Keratinocyte (primary cell): Measurements from ENCODE around the gene SLC44A5. TPM values are rescaled to one million over a fixed set of nuclear protein-coding genes. Genes with fewer than 3 reads are reported as not detected.

Experiments used
- DNase-seq: peaks from one replicate; pipeline ENCODE4 v3.0.0-alpha.2; 2011; ENCODE audit warnings: low read depth, missing footprints, low spot score
- FAIRE-seq: peaks from 2 replicates; lab custom pipeline; 2011; peaks lifted over from hg19 to GRCh38; lab: Jason Lieb, UNC
- H2AFZ ChIP-seq: 2 replicates; pipeline ENCODE4 v1.6.0; 2012; ENCODE audit warnings: low read length, control low read depth, inconsistent platforms; ENCODE audit not compliant: control insufficient read depth
- H3K27ac ChIP-seq: 2 replicates; pipeline ENCODE4 v1.5.1; 2011; ENCODE audit warnings: low read length; ENCODE audit not compliant: control insufficient read depth, insufficient read depth
- H3K27me3 ChIP-seq: 3 replicates; pipeline ENCODE4 v1.6.0; 2011; ENCODE audit warnings: low read length; ENCODE audit not compliant: control insufficient read depth, insufficient read depth; ENCODE audit errors: extremely low read depth
- H3K36me3 ChIP-seq, 2 experiments: 2 replicates in 1 of 2; 3 replicates in 1 of 2; pipeline ENCODE4 v1.5.1; 2011; ENCODE audit warnings: low read length in 2 of 2, mild to moderate bottlenecking in 1 of 2; ENCODE audit not compliant: control insufficient read depth in 2 of 2, insufficient read depth in 2 of 2; ENCODE audit errors: extremely low read depth in 1 of 2
- H3K4me1 ChIP-seq: 3 replicates; pipeline ENCODE4 v1.5.1; 2011; ENCODE audit warnings: low read length; ENCODE audit not compliant: control insufficient read depth, insufficient read depth; ENCODE audit errors: extremely low read depth
- H3K4me2 ChIP-seq: 3 replicates; pipeline ENCODE4 v1.6.0; 2011; ENCODE audit warnings: low read depth, low read length; ENCODE audit not compliant: control insufficient read depth, insufficient read depth; ENCODE audit errors: extremely low read depth
- H3K4me3 ChIP-seq, 3 experiments: fragments of 200-600 bp in 1 of 3; sonication (generic) in 1 of 3; 2 replicates in 2 of 3; 3 replicates in 1 of 3; pipeline ENCODE4 v1.5.1; 2011 to 2016; ENCODE audit warnings: low read length in 3 of 3, mild to moderate bottlenecking in 3 of 3, control low read depth in 2 of 3, inconsistent platforms in 1 of 3, low read depth in 1 of 3, mixed read lengths in 1 of 3, mixed run types in 1 of 3, moderate library complexity in 1 of 3; ENCODE audit not compliant: control insufficient read depth in 2 of 3, insufficient read depth in 2 of 3; ENCODE audit errors: extremely low read depth in 1 of 3
- H3K79me2 ChIP-seq: 2 replicates; pipeline ENCODE4 v1.6.0; 2012; ENCODE audit warnings: low read length; ENCODE audit not compliant: control insufficient read depth, insufficient read depth
- H3K9ac ChIP-seq: 3 replicates; pipeline ENCODE4 v1.6.0; 2011; ENCODE audit warnings: low read length; ENCODE audit not compliant: control insufficient read depth, insufficient read depth; ENCODE audit errors: extremely low read depth
- H3K9me1 ChIP-seq: 3 replicates; pipeline ENCODE4 v1.6.0; 2011; ENCODE audit warnings: low read length; ENCODE audit not compliant: control insufficient read depth, insufficient read depth; ENCODE audit errors: extremely low read depth
- H3K9me3 ChIP-seq: 2 replicates; pipeline ENCODE4 v1.5.1; 2012; ENCODE audit warnings: low read depth, low read length; ENCODE audit not compliant: control insufficient read depth
- H4K20me1 ChIP-seq: 3 replicates; pipeline ENCODE4 v1.6.0; 2011; ENCODE audit warnings: low read length; ENCODE audit not compliant: control insufficient read depth, insufficient read depth; ENCODE audit errors: extremely low read depth
- EZH2 ChIP-seq: IDR thresholded peaks from one replicate; pipeline ENCODE4 v1.6.1; 2012; ENCODE audit warnings: inconsistent platforms, mild to moderate bottlenecking, low read length, moderate library complexity
- dilution Hi-C: fragments of 300-500 bp; cut with MboI; formaldehyde crosslinking; loops from one replicate; pipeline ENCODE4 v1.7.0; 2020; ENCODE audit warnings: low sequenced_read_pairs; ENCODE audit not compliant: extremely low pct_ligation_motif_present
- polyA plus RNA-seq, 5 experiments: library from polyadenylated mRNA; depleted of rRNA in 3 of 5; stranded (reverse) in 3 of 5; stranded (forward) in 1 of 5; unstranded in 1 of 5; fragments of >200 nt; gene quantifications; 1 replicate in 1 of 5; 2 replicates in 3 of 5; 3 replicates in 1 of 5; pipeline versions ENCODE4 v1.2.1 to v1.2.3, GENCODE V29; 2011 to 2012; ENCODE audit warnings: missing spikeins in 2 of 5, low read depth in 1 of 5, low replicate concordance in 1 of 5
- TF ChIP-seq, protein P1 (sequence below), 3 experiments: IDR thresholded peaks in 1 of 3; conservative IDR thresholded peaks in 1 of 3; optimal IDR thresholded peaks in 1 of 3; 2 replicates in 2 of 3; 3 replicates in 1 of 3; pipeline versions ENCODE3 to v1.5.1; 2011; ENCODE audit warnings: low read length in 3 of 3, mild to moderate bottlenecking in 3 of 3, moderate library complexity in 2 of 3, control low read depth in 1 of 3, inconsistent platforms in 1 of 3; ENCODE audit not compliant: insufficient read depth in 2 of 3; ENCODE audit errors: extremely low read depth in 1 of 3

SLC44A5 gene
- polyA plus RNA-seq, 1 donor (not counting 4 experiments of a cell fraction or from before 2014, with no cell fraction given): 0.72 TPM

GRCh38 chr1:75625795-75626194 is 14.9 kb upstream of the SLC44A5 start:
- no peak for FAIRE-seq

DNA sequence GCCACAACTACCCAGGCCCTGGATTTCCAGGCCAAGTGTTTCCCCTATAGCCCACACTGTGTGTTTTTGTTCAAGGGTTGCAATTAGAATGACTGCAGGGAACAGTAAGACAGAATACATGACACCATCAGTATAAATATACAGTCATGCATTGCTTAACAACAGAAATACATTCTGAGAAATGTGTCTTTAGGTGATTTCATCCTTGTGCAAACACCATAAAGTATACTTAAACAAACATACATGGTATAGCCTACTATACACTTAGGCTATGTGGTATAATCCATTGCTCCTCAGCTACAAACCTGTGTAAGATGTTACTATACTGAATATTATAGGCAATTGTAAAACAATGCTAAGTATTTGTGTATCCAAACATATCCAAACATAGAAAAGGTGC is 7.5 kb upstream of the SLC44A5 start:
- Histone ChIP-seq H3K4me3 (no peak overlapping the region), H3K4me1 (no peaks in the 10 kb centered on the region), H4K20me1 (no peaks in the 10 kb centered on the region), H3K36me3 (no peaks in the 10 kb centered on the region), H3K27me3 (peaks cover 37% of the 10 kb centered on the region), H3K9ac (no peak overlapping the region), H2AFZ (no peak overlapping the region), H3K9me3 (no peaks in the 10 kb centered on the region), H3K9me1 (no peaks in the 10 kb centered on the region), H3K27ac (no peak overlapping the region), H3K4me2 (no peak overlapping the region), H3K79me2 (no peaks in the 10 kb centered on the region)
- no peak for TF ChIP-seq EZH2
- TF ChIP-seq, protein P1, sequence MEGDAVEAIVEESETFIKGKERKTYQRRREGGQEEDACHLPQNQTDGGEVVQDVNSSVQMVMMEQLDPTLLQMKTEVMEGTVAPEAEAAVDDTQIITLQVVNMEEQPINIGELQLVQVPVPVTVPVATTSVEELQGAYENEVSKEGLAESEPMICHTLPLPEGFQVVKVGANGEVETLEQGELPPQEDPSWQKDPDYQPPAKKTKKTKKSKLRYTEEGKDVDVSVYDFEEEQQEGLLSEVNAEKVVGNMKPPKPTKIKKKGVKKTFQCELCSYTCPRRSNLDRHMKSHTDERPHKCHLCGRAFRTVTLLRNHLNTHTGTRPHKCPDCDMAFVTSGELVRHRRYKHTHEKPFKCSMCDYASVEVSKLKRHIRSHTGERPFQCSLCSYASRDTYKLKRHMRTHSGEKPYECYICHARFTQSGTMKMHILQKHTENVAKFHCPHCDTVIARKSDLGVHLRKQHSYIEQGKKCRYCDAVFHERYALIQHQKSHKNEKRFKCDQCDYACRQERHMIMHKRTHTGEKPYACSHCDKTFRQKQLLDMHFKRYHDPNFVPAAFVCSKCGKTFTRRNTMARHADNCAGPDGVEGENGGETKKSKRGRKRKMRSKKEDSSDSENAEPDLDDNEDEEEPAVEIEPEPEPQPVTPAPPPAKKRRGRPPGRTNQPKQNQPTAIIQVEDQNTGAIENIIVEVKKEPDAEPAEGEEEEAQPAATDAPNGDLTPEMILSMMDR (optimal IDR thresholded peaks at IDR 0.05 in 1 of 3, IDR thresholded peaks at IDR 0.05 in 1 of 3, conservative IDR thresholded peaks at IDR 0.05 in 1 of 3; ENCODE audit: extremely low read depth in 1 of 3, insufficient read depth in 2 of 3, low read length in 3 of 3): no peak
- FAIRE-seq (no peak), DNase-seq (no peak)
- dilution Hi-C loops: no loop called here

More at GRCh38 chr1:75625795-75626194, 14.9 kb upstream of the SLC44A5 start:
- Histone ChIP-seq H3K9ac (no peak overlapping the region), H3K4me3 (no peak overlapping the region), H3K9me1 (no peaks in the 10 kb centered on the region), H2AFZ (no peak overlapping the region), H3K9me3 (no peaks in the 10 kb centered on the region), H3K27ac (no peak overlapping the region), H3K4me2 (no peak overlapping the region), H3K36me3 (no peaks in the 10 kb centered on the region), H3K4me1 (no peaks in the 10 kb centered on the region), H3K27me3 (no peaks in the 10 kb centered on the region), H4K20me1 (no peaks in the 10 kb centered on the region), H3K79me2 (no peaks in the 10 kb centered on the region)
- dilution Hi-C loops: no loop called here
- DNase-seq: no peak
- TF ChIP-seq, protein P1 (optimal IDR thresholded peaks at IDR 0.05 in 1 of 3, IDR thresholded peaks at IDR 0.05 in 1 of 3, conservative IDR thresholded peaks at IDR 0.05 in 1 of 3; ENCODE audit: extremely low read depth in 1 of 3, insufficient read depth in 2 of 3, low read length in 3 of 3): no peak
- TF ChIP-seq EZH2: no peak
